K562 (cell line): ENCODE data around the gene LRRC51. TPM values are rescaled to one million over a fixed set of nuclear protein-coding genes. Genes with fewer than 3 reads are reported as not detected.
A peak's percentile ranks its signal among the peaks of the same experiment; 100 is the strongest.

Experiments used
- CHCHD3 ChIP-seq: fragments of 250-450 bp; sonication (Bioruptor Pico); IDR thresholded peaks from 2 replicates; pipeline ENCODE4 v2.1.2; 2022; ENCODE audit warnings: mild to moderate bottlenecking
- ETV5 ChIP-seq: sonication (generic); formaldehyde crosslinking; IDR thresholded peaks from 2 replicates; pipeline ENCODE4 v1.4.0; 2020; ENCODE audit warnings: low read depth, mild to moderate bottlenecking, missing genetic modification reagents
- FOSL1 ChIP-seq: fragments of 200-800 bp; sonication (Bioruptor generic); conservative IDR thresholded peaks from 2 replicates; pipeline ENCODE4 v1.6.1; 2016; ENCODE audit warnings: missing genetic modification characterization, missing compliant biosample characterization
- GABPB1 ChIP-seq: sonication (generic); formaldehyde crosslinking; IDR thresholded peaks from 2 replicates; pipeline ENCODE4 v1.8.0; 2022; ENCODE audit warnings: mild to moderate bottlenecking, missing genetic modification reagents
- GTF2A2 ChIP-seq: IDR thresholded peaks from 2 replicates; pipeline ENCODE4 v1.6.1; 2016; ENCODE audit warnings: mild to moderate bottlenecking, missing genetic modification characterization, missing compliant biosample characterization
- HDAC2 ChIP-seq: fragments of 450-650 bp; IDR thresholded peaks from 2 replicates; pipeline ENCODE4 v1.6.1; 2016; ENCODE audit warnings: mild to moderate bottlenecking
- HDAC3 ChIP-seq: fragments of 450-650 bp; IDR thresholded peaks from 2 replicates; pipeline ENCODE4 v1.6.1; 2018; ENCODE audit warnings: borderline replicate concordance, mild to moderate bottlenecking, moderate library complexity; ENCODE audit not compliant: partially characterized antibody
- HNRNPL ChIP-seq: fragments of 200-400 bp; formaldehyde crosslinking; IDR thresholded peaks from 2 replicates; pipeline ENCODE4 v1.6.1; 2017; ENCODE audit warnings: low read depth, mild to moderate bottlenecking, low read length
- MCM3 ChIP-seq: fragments of 450-650 bp; IDR thresholded peaks from 2 replicates; pipeline ENCODE4 v1.6.1; 2016
- NR3C1 ChIP-seq: sonication (generic); formaldehyde crosslinking; IDR thresholded peaks from 2 replicates; pipeline ENCODE4 v1.8.1; 2022; ENCODE audit warnings: missing genetic modification reagents
- PHF20 ChIP-seq: fragments of 450-650 bp; IDR thresholded peaks from 2 replicates; pipeline ENCODE4 v1.6.1; 2018; ENCODE audit not compliant: partially characterized antibody
- PHF8 ChIP-seq: fragments of 200-600 bp; sonication (generic); IDR thresholded peaks from 2 replicates; pipeline ENCODE4 v1.6.1; 2012; ENCODE audit warnings: mixed run types, mild to moderate bottlenecking, inconsistent platforms, low read length, moderate library complexity, borderline replicate concordance
- RBM34 ChIP-seq: fragments of 200-400 bp; formaldehyde crosslinking; IDR thresholded peaks from 2 replicates; pipeline ENCODE4 v1.6.1; 2018; ENCODE audit warnings: low read length, borderline replicate concordance; ENCODE audit not compliant: insufficient read depth
- RCOR1 ChIP-seq, 2 experiments: IDR thresholded peaks; 2 replicates each; pipeline ENCODE4 v1.6.1; 2012; ENCODE audit warnings: low read depth in 2 of 2, low read length in 2 of 2, borderline replicate concordance in 1 of 2, improper control_type of control experiment in 1 of 2
- SAFB ChIP-seq: fragments of 200-400 bp; formaldehyde crosslinking; IDR thresholded peaks from 2 replicates; pipeline ENCODE4 v1.6.1; 2017; ENCODE audit warnings: low read depth, low read length, borderline replicate concordance
- SIN3B ChIP-seq: fragments of 450-650 bp; IDR thresholded peaks from 2 replicates; pipeline ENCODE4 v1.6.1; 2017; ENCODE audit warnings: low read depth, mild to moderate bottlenecking, moderate library complexity
- XRCC4 ChIP-seq: IDR thresholded peaks from one replicate; pipeline ENCODE4 v1.6.1; 2011; ENCODE audit not compliant: insufficient read depth, insufficient read length; ENCODE audit errors: extremely low read depth
- ZFP30 ChIP-seq: fragments of 250-450 bp; sonication (Bioruptor Pico); IDR thresholded peaks from 2 replicates; pipeline ENCODE4 v1.8.0; 2022; ENCODE audit warnings: moderate library complexity, mild to moderate bottlenecking, inconsistent platforms, borderline replicate concordance
- ZFPM2 ChIP-seq: fragments of 250-450 bp; sonication (Bioruptor Pico); IDR thresholded peaks from 2 replicates; pipeline ENCODE4 v1.5.1; 2022; ENCODE audit warnings: mild to moderate bottlenecking
- ZKSCAN8 ChIP-seq: fragments of 200-800 bp; sonication (Bioruptor generic); IDR thresholded peaks from 2 replicates; pipeline ENCODE4 v1.6.1; 2016; ENCODE audit warnings: missing genetic modification characterization, missing compliant biosample characterization
- polyA plus RNA-seq, 8 experiments: library from polyadenylated mRNA; depleted of rRNA in 4 of 8; stranded (reverse) in 5 of 8; unstranded in 3 of 8; fragments of >200 nt; fragmentation: Nextera tagmentation in 2 of 8; fragmentation: Illumina TruSeq in 1 of 8; extraction: Ambion mirVana in 2 of 8; extraction: Trizol in 1 of 8; gene quantifications; 2 replicates each; pipeline versions ENCODE4 v1.2.1 to v1.2.3, GENCODE V29; 2011 to 2014; ENCODE audit warnings: inconsistent platforms in 1 of 8, missing spikeins in 1 of 8
- total RNA-seq, 7 experiments: library from RNA; depleted of rRNA in 6 of 7; stranded (reverse); fragments of >200 nt in 6 of 7; fragmentation: Illumina TruSeq in 2 of 7; extraction: Trizol in 2 of 7; gene quantifications; 2 replicates each; pipeline versions ENCODE4 v1.2.1 to v1.2.3, GENCODE V29; 2011 to 2021; ENCODE audit warnings: low replicate concordance in 1 of 7
- TF ChIP-seq, protein P1 (sequence below), 2 experiments: IDR thresholded peaks in 1 of 2; conservative IDR thresholded peaks in 1 of 2; 2 replicates each; pipeline ENCODE4 v1.6.1; 2016; ENCODE audit warnings: low read depth in 2 of 2, mild to moderate bottlenecking in 1 of 2, missing compliant biosample characterization in 1 of 2, missing genetic modification characterization in 1 of 2, moderate library complexity in 1 of 2
- TF ChIP-seq, protein P2 (sequence below): fragments of 450-650 bp; IDR thresholded peaks from one replicate; pipeline ENCODE4 v1.6.1; 2018; ENCODE audit warnings: mild to moderate bottlenecking, moderate library complexity; ENCODE audit not compliant: partially characterized antibody
- TF ChIP-seq, protein P3 (sequence below): fragments of 450-650 bp; conservative IDR thresholded peaks from 2 replicates; pipeline ENCODE4 v1.6.1; 2016; ENCODE audit warnings: missing genetic modification characterization, low read depth, mild to moderate bottlenecking, control low read depth, missing compliant biosample characterization

LRRC51 gene
- total and polyA plus RNA-seq, 9 of the 15 experiments (the other 6 are each of a cell fraction or from before 2014, with no cell fraction given) = 4.7 to 10.6 (median 5.6) TPM

DNA sequence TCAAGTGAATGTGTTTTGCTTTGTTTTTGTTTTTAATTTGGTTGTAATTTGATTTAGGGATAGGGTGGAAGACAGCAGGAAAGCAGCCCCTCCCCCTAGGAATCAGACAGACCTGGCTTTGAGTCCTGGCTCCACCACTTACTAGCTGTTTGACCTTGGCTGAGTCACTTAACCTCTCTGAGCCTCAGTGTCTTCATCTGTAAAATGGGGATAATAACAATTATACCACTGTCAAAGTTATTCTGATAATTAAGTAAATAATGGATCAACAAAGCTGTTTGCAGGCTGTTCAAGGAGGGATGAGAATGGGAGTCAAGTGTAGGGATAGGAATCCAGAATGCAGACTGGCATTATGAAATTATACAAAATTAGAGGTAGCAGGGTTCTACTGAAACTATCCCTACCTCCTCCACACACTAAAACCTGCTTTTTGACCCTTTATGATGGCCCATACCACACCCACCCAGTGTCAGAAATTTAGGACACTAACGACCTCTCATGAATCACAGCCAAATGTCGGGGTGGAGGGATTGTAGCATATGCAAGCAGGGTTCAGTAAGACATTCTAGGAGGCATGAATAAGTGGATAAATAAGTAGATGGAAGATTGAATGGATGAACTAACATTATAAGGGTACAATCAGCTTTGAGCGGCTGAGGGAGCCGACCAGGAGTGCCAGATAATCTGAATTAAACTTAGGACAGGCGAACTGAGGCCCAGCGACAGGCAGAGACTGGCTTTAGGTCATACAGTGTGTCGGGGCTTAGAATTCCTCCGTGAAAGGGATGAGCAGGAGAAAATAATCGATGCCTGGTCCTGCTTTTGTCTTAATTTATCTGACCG, 30.9 kb downstream of the LRRC51 start (continued):
- TF ChIP-seq, protein P1, sequence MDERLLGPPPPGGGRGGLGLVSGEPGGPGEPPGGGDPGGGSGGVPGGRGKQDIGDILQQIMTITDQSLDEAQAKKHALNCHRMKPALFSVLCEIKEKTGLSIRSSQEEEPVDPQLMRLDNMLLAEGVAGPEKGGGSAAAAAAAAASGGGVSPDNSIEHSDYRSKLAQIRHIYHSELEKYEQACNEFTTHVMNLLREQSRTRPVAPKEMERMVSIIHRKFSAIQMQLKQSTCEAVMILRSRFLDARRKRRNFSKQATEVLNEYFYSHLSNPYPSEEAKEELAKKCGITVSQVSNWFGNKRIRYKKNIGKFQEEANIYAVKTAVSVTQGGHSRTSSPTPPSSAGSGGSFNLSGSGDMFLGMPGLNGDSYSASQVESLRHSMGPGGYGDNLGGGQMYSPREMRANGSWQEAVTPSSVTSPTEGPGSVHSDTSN (CRISPR knock-in tag; IDR thresholded peaks at IDR 0.05; ENCODE audit: low read depth) = no peak
- TF ChIP-seq, protein P1 (tag; conservative IDR thresholded peaks at IDR 0.05; ENCODE audit: low read depth) = no peak
- TF ChIP-seq CHCHD3 (no peak), HNRNPL (no peak), HDAC3 (peak; percentile 53), ZFPM2 (CRISPR knock-in tag) (no peak), ZKSCAN8 (CRISPR knock-in tag) (no peak), XRCC4 (no peak), NR3C1 (CRISPR knock-in tag) (no peak), ZFP30 (no peak), PHF8 (peak; percentile 68; the same call in 1 of the 2 replicates), PHF20 (no peak), MCM3 (no peak), HDAC2 (peak; percentile 97), SAFB (no peak), SIN3B (no peak), GTF2A2 (tag) (no peak), RCOR1 (IDR thresholded peaks at IDR 0.05; ENCODE audit: borderline replicate concordance in 1 of 2, low read depth in 2 of 2, low read length in 2 of 2) (peak; percentile 30 to 92; a peak in 3 of 4 replicates), FOSL1 (tag) (peak; percentile 61; the same call in 1 of the 2 replicates), ETV5 (CRISPR knock-in tag) (no peak), RBM34 (no peak), GABPB1 (no peak)
- TF ChIP-seq, protein P2, sequence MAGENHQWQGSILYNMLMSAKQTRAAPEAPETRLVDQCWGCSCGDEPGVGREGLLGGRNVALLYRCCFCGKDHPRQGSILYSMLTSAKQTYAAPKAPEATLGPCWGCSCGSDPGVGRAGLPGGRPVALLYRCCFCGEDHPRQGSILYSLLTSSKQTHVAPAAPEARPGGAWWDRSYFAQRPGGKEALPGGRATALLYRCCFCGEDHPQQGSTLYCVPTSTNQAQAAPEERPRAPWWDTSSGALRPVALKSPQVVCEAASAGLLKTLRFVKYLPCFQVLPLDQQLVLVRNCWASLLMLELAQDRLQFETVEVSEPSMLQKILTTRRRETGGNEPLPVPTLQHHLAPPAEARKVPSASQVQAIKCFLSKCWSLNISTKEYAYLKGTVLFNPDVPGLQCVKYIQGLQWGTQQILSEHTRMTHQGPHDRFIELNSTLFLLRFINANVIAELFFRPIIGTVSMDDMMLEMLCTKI = no peak
- TF ChIP-seq, protein P3, sequence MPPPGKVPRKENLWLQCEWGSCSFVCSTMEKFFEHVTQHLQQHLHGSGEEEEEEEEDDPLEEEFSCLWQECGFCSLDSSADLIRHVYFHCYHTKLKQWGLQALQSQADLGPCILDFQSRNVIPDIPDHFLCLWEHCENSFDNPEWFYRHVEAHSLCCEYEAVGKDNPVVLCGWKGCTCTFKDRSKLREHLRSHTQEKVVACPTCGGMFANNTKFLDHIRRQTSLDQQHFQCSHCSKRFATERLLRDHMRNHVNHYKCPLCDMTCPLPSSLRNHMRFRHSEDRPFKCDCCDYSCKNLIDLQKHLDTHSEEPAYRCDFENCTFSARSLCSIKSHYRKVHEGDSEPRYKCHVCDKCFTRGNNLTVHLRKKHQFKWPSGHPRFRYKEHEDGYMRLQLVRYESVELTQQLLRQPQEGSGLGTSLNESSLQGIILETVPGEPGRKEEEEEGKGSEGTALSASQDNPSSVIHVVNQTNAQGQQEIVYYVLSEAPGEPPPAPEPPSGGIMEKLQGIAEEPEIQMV (tag) = no peak
